Prostate gland (tissue), 2 donors: ENCODE results near the gene NOL4. TPM values are rescaled to one million over a fixed set of nuclear protein-coding genes. Genes with fewer than 3 reads are reported as not detected.
A peak's percentile ranks its signal among the peaks of the same experiment; 100 is the strongest.

Source experiments
- DNase-seq: peaks from one replicate; pipeline ENCODE4 v3.0.0-alpha.2; 2019; ENCODE audit warnings: low spot score
- H3K27ac ChIP-seq, 2 donors: fragments of 200-600 bp; sonication (generic); 2 replicates each; pipeline ENCODE4 v1.5.1; 2017 to 2019
- H3K27me3 ChIP-seq: fragments of 200-600 bp; sonication (generic); replicated peaks from 2 replicates; pipeline ENCODE4 v1.5.1; 2019; ENCODE audit not compliant: insufficient read depth
- H3K36me3 ChIP-seq, 2 donors: fragments of 200-600 bp; sonication (generic); 1 replicate in 1 of 2; 2 replicates in 1 of 2; pipeline versions ENCODE4 v1.5.1 to v1.8.1; 2017 to 2019
- H3K4me1 ChIP-seq: fragments of 200-600 bp; sonication (generic); replicated peaks from 2 replicates; pipeline ENCODE4 v1.5.1; 2019
- H3K4me3 ChIP-seq, 2 donors: fragments of 200-600 bp; sonication (generic); 2 replicates each; pipeline ENCODE4 v1.5.1; 2017 to 2019
- H3K9me3 ChIP-seq: fragments of 200-600 bp; sonication (generic); 2 replicates; pipeline ENCODE4 v1.5.1; 2017
- POLR2A ChIP-seq: fragments of 450-650 bp; IDR thresholded peaks from one replicate; pipeline ENCODE4 v1.6.1; 2016; ENCODE audit warnings: antibody characterized with exemption, mild to moderate bottlenecking
- POLR2AphosphoS5 ChIP-seq: sonication (generic); formaldehyde crosslinking; IDR thresholded peaks from one replicate; pipeline ENCODE4 v1.6.1; 2017; ENCODE audit warnings: antibody characterized with exemption
- whole genome bisulfite sequencing: methylation state at CpG from one replicate; pipeline ENCODE4 v1.1.5; 2018; 5-methylcytosine and 5-hydroxymethylcytosine counted together
- intact Hi-C: fragments of 100-400 bp; cut with DNase I; formaldehyde crosslinking; loops from one replicate; pipeline ENCODE4 v1.14.2; 2022
- total RNA-seq, 2 donors: library from RNA; depleted of rRNA; stranded (reverse); fragments of >200 nt; gene quantifications; one replicate each; pipeline ENCODE4 v1.1.0, GENCODE V29; 2016
- TF ChIP-seq, protein P1 (sequence below), 4 experiments: fragments of 200-600 bp in 2 of 4; fragments of 450-650 bp in 2 of 4; sonication (generic) in 2 of 4; IDR thresholded peaks; 1 replicate in 3 of 4; 2 replicates in 1 of 4; pipeline ENCODE4 v1.5.1; 2016 to 2019; ENCODE audit warnings: antibody characterized with exemption in 4 of 4, mild to moderate bottlenecking in 2 of 4, moderate library complexity in 2 of 4

NOL4 gene
- total RNA-seq, 2 donors from 2014 or later: 1.7 to 3.6 TPM

DNA sequence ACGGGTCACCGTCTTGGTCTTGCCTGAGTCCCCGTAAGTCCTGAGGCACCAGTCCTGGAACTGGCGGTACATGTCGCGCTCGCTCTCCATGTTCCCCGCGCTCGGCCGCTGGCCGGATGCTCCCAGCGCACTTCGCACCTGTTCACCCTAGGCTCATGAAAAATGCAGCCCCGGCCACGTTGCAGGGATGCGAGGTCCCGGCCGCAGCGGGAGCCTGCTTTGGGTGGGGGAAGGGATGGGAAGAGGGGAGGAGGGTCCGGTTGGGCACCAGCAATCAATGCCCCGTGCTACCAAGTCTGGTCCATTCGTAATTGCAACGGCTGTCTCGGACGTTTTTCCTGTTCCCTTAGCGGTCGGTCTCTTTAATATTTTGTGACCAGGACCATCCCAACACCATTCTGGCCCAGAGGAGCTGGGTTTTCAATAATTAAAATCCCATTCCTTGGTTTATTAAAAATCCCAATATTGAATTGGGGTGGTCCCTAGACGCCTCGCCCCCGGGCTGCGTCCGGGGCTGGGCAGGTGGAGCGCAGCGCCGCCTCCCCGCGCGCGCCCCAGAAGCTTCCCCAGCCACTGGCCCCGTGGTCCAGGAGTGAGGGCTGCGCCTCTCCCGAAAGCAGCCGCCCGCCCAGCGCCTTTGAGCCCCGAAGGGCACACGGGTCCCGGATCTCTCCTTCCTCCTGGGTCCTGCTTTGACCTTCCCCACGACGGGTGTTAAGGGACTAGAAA is 1.4 kb downstream of the NOL4 start:
- H3K27me3 ChIP-seq: peaks cover 7% of the 10 kb centered on the region
- TF ChIP-seq, protein P1, sequence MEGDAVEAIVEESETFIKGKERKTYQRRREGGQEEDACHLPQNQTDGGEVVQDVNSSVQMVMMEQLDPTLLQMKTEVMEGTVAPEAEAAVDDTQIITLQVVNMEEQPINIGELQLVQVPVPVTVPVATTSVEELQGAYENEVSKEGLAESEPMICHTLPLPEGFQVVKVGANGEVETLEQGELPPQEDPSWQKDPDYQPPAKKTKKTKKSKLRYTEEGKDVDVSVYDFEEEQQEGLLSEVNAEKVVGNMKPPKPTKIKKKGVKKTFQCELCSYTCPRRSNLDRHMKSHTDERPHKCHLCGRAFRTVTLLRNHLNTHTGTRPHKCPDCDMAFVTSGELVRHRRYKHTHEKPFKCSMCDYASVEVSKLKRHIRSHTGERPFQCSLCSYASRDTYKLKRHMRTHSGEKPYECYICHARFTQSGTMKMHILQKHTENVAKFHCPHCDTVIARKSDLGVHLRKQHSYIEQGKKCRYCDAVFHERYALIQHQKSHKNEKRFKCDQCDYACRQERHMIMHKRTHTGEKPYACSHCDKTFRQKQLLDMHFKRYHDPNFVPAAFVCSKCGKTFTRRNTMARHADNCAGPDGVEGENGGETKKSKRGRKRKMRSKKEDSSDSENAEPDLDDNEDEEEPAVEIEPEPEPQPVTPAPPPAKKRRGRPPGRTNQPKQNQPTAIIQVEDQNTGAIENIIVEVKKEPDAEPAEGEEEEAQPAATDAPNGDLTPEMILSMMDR (IDR thresholded peaks at IDR 0.05): no peak
- no peak for TF ChIP-seq POLR2AphosphoS5
- no peak for TF ChIP-seq POLR2A
- H3K4me3 ChIP-seq: peak overlapping the region; percentile 16 to 25
- no peak overlapping the region for H3K27ac ChIP-seq
- H3K4me1 ChIP-seq: no peaks in the 10 kb centered on the region
- intact Hi-C loops: loop anchor here (2.0 kb wide), 1 partner anchor 647 kb away; no protein-coding TSS in a partner anchor
- H3K9me3 ChIP-seq: no peaks in the 10 kb centered on the region
- H3K36me3 ChIP-seq: no peaks in the 10 kb centered on the region
- WGBS: 1% methylated on average over 51 of the region's 51 CpGs
- DNase-seq: no peak

DNA sequence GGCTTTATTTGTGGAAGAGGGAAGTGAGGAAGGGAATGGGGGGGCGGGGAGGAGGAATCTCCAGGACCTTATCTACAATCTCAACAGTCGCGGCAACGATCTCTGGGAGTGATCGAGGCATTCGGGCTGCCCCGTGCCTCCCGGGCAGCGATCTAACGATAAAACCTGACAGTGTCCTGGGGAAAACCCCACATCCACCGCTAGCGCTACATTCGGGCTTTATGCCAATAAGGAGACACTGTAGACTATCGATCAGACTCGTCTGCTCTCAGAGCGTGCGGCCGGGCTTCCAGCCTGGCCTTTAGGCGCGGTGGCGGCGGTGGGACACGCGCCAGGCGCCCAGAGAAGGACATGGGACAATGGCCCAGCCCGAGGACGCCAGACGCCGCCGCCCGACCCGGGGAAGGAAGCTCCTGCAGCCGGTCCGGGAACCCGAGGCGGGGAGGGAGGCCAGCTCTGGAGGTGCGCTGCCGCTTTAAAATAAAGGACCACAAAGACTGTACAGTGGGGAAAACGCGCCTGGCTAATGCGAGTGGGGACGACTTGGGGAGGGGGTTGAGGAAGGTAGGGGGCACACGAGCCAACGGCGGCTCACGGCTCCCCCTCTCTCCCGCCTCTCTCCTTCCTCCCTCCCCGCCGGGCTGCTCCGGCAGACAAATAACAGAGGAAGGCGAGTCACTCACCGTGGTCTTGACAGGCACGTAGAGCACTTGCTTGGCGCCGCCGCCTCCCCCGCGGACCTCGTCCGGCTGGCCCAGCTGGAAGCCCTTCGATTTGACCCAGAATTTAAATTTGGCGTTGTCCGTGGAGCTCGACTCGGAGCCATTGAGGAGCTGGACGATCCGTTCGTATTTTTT is 2.2 kb downstream of the NOL4 start:
- Histone ChIP-seq H3K9me3 (no peaks in the 10 kb centered on the region), H3K4me3 (peak overlapping the region; percentile 16 to 25), H3K4me1 (no peaks in the 10 kb centered on the region), H3K36me3 (no peaks in the 10 kb centered on the region), H3K27me3 (peaks cover 7% of the 10 kb centered on the region), H3K27ac (no peak overlapping the region)
- TF ChIP-seq POLR2A: no peak
- TF ChIP-seq, protein P1 (IDR thresholded peaks at IDR 0.05): no peak
- no peak for TF ChIP-seq POLR2AphosphoS5
- under 1% methylated on average over 68 of the region's 68 CpGs for WGBS
- no peak for DNase-seq
- intact Hi-C loops: loop anchor here (2.0 kb wide), 1 partner anchor 646 kb away; no protein-coding TSS in a partner anchor

DNA sequence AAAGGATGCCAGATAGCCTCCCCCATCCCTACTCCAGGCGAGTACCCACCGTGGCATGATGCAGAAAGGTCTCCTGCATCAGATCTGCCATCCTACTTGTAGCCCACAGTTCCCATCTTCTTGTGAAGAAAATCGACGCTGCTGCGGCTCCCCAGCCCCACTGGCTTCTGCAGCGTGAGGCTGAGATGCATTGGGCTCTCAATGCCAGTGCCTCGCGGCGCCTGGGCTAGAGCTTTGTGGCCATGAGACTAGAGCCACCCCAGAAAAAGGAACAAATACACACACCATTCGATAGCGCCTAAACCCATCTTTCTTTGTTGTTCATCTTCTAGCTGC is 2.8 kb downstream of the NOL4 start:
- H3K36me3 ChIP-seq: no peaks in the 10 kb centered on the region
- TF ChIP-seq, protein P1 (IDR thresholded peaks at IDR 0.05): no peak
- TF ChIP-seq POLR2AphosphoS5 (no peak), POLR2A (no peak)
- no peaks in the 10 kb centered on the region for H3K9me3 ChIP-seq
- WGBS: 1% methylated on average over 11 of the region's 11 CpGs
- intact Hi-C loops: loop anchor here (2.0 kb wide), 1 partner anchor 645 kb away; no protein-coding TSS in a partner anchor
- H3K4me1 ChIP-seq: no peaks in the 10 kb centered on the region
- peak overlapping the region; percentile 16 to 25 for H3K4me3 ChIP-seq
- no peak overlapping the region for H3K27ac ChIP-seq
- no peak for DNase-seq
- peaks cover 7% of the 10 kb centered on the region for H3K27me3 ChIP-seq

DNA sequence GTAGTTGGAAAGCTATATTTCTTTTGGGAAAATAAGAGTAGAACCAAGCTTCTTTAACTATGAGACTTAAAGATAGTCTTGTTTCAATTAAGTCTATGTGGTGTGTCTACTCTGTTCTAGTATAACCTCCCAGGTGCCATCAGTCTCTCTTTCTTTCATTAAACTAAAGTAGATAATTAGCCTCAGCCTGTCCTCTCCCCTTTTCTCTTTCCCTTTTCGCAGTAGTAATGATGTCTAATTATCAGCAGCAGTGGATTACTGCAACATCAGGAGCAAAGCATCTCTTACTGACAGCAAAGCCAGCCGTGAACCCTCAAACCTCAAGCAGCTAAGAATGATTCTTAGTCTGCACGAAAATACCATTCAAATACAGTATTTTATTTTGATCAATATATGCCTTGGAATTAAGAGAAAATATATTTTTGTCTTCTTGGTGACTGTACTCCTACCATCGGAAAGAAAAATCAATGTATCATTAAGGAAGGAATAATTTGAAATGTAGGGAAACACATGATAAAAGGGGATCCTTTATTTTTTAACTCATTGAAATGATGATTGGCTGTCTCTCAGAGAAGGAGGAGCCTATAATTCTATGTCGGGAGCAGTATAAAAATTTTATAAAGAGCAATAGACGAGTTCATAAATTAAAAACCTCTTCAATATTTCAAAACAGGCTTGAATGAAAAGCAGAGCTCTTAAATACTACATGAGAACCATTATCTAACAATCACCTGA is 4.5 kb downstream of the NOL4 start:
- no peak for TF ChIP-seq POLR2AphosphoS5
- no peak for TF ChIP-seq POLR2A
- TF ChIP-seq, protein P1 (IDR thresholded peaks at IDR 0.05): no peak
- 61% methylated on average over 6 of the region's 6 CpGs for WGBS
- H3K27ac ChIP-seq: no peak overlapping the region
- H3K9me3 ChIP-seq: no peaks in the 10 kb centered on the region
- peaks cover 7% of the 10 kb centered on the region for H3K27me3 ChIP-seq
- no peak for DNase-seq
- H3K4me1 ChIP-seq: no peaks in the 10 kb centered on the region
- no peaks in the 10 kb centered on the region for H3K36me3 ChIP-seq
- H3K4me3 ChIP-seq: no peak overlapping the region
- intact Hi-C loops: no loop called here
